ENCODE data around the gene NLRP6. TPM values are rescaled to one million over a fixed set of nuclear protein-coding genes. Genes with fewer than 3 reads are reported as not detected.
A peak's percentile ranks its signal among the peaks of the same experiment; 100 is the strongest.

Gene NLRP6
- total RNA-seq, 2 experiments from 2014 or later: 32.1 to 34.0 TPM

- Mint-ChIP-seq H3K36me3 (peaks cover 60% of the 10 kb centered on the region), H3K4me1 (peaks cover 32% of the 10 kb centered on the region), H3K27ac (peak overlapping the region; percentile 95), H3K9me3 (peaks cover 10% of the 10 kb centered on the region), H3K27me3 (no peaks in the 10 kb centered on the region), H3K4me3 (peak overlapping the region; percentile 89)
- peak; percentile 31 for ATAC-seq (ENCODE audit: low read depth)
- peak; percentile 69 for DNase-seq
- POLR2A ChIA-PET: interaction anchor here (0.7 to 16.3 kb wide), 16 partner anchors 9 to 136 kb away, joined by 3 to 336 read pairs (median 8); partner anchors contain the start of genes BET1L, IFITM1, IFITM2 and PGGHG
Observed at GRCh38 chr11:279966-280705, 1.9 kb downstream of the NLRP6 start.

- DNase-seq: peak; percentile 73
- Mint-ChIP-seq H3K27me3 (no peaks in the 10 kb centered on the region), H3K27ac (peak overlapping the region; percentile 95), H3K4me1 (peaks cover 38% of the 10 kb centered on the region), H3K36me3 (peaks cover 66% of the 10 kb centered on the region), H3K9me3 (peaks cover 9% of the 10 kb centered on the region), H3K4me3 (peak overlapping the region; percentile 89)
- POLR2A ChIA-PET: interaction anchor here (0.6 to 16.3 kb wide), 19 partner anchors 9 to 136 kb away, joined by 3 to 336 read pairs (median 5); partner anchors contain the start of genes BET1L, IFITM1, IFITM2 and PGGHG
- ATAC-seq (ENCODE audit: low read depth): peak; percentile 12
Observed at GRCh38 chr11:280706-281485, 2.7 kb downstream of the NLRP6 start.

DNA sequence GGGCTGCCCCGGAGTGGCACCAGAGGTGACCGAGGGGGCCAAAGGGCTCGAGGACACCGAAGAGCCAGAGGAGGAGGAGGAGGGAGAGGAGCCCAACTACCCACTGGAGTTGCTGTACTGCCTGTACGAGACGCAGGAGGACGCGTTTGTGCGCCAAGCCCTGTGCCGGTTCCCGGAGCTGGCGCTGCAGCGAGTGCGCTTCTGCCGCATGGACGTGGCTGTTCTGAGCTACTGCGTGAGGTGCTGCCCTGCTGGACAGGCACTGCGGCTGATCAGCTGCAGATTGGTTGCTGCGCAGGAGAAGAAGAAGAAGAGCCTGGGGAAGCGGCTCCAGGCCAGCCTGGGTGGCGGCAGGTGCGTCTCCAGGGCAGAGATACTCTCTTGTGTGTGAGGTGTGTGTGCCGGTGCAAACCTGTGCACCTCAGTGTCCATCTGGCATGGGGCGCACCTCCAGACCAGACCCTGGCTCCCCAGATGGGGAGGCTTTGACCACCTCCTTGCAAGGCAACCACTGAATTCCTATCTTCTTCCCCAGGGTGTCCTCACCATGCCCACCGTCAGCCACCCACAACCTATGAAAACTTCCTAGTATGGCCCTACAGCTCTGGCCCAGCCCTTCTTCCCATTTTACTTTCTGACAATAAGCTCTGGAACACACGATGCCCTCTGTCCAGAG is 3.4 kb downstream of the NLRP6 start:
- Mint-ChIP-seq H3K9me3 (peaks cover 5% of the 10 kb centered on the region), H3K4me3 (peak overlapping the region; percentile 89), H3K4me1 (peaks cover 38% of the 10 kb centered on the region), H3K27me3 (no peaks in the 10 kb centered on the region), H3K36me3 (peaks cover 59% of the 10 kb centered on the region), H3K27ac (peak overlapping the region; percentile 95)
- DNase-seq: no peak
- ATAC-seq (ENCODE audit: low read depth): no peak
- POLR2A ChIA-PET: interaction anchor here (0.6 to 16.3 kb wide), 17 partner anchors 8 to 82 kb away, joined by 3 to 336 read pairs (median 8); partner anchors contain the start of genes BET1L, IFITM1, IFITM2 and PGGHG

DNA sequence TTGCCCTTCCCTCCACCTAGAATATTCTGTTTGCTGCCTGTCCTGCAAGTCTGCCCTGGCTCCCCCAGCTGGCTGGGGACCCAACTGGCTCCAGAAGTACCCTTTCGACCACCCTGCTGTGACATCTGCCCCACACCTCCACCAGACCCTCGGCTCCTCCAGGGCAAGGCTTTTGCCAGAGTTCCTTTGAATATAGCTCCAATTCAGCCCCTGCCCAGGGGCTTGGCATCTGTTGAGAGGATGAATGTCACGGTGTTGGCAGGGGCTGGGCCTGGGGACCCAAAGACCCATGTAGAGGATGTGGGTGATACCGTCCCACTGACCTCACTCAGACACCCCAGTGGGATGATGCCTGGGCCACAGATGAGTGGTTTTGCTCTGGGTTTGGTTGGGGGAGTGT is 4.0 kb downstream of the NLRP6 start:
- peaks cover 41% of the 10 kb centered on the region for H3K4me1 Mint-ChIP-seq
- no peaks in the 10 kb centered on the region for H3K27me3 Mint-ChIP-seq
- peaks cover 1% of the 10 kb centered on the region for H3K9me3 Mint-ChIP-seq
- H3K4me3 Mint-ChIP-seq: peak overlapping the region; percentile 89
- ATAC-seq (ENCODE audit: low read depth) (no peak), DNase-seq (peak; percentile 47)
- peaks cover 55% of the 10 kb centered on the region for H3K36me3 Mint-ChIP-seq
- H3K27ac Mint-ChIP-seq: peak overlapping the region; percentile 95
- POLR2A ChIA-PET: interaction anchor here (0.8 to 16.3 kb wide), 15 partner anchors 8 to 75 kb away, joined by 3 to 336 read pairs (median 16); partner anchors contain the start of genes BET1L, IFITM1, IFITM2 and IFITM5

- POLR2A ChIA-PET: interaction anchor here (0.7 to 16.3 kb wide), 18 partner anchors 7 to 87 kb away, joined by 3 to 336 read pairs (median 6); partner anchors contain the start of genes BET1L, IFITM1, IFITM2 and IFITM5
- DNase-seq (peak; percentile 51), ATAC-seq (ENCODE audit: low read depth) (no peak)
- Mint-ChIP-seq H3K9me3 (no peaks in the 10 kb centered on the region), H3K4me1 (peaks cover 39% of the 10 kb centered on the region), H3K36me3 (peaks cover 54% of the 10 kb centered on the region), H3K27me3 (no peaks in the 10 kb centered on the region), H3K4me3 (peak overlapping the region; percentile 89), H3K27ac (peak overlapping the region; percentile 95)
Observed at GRCh38 chr11:282630-283360, 4.6 kb downstream of the NLRP6 start.

DNA sequence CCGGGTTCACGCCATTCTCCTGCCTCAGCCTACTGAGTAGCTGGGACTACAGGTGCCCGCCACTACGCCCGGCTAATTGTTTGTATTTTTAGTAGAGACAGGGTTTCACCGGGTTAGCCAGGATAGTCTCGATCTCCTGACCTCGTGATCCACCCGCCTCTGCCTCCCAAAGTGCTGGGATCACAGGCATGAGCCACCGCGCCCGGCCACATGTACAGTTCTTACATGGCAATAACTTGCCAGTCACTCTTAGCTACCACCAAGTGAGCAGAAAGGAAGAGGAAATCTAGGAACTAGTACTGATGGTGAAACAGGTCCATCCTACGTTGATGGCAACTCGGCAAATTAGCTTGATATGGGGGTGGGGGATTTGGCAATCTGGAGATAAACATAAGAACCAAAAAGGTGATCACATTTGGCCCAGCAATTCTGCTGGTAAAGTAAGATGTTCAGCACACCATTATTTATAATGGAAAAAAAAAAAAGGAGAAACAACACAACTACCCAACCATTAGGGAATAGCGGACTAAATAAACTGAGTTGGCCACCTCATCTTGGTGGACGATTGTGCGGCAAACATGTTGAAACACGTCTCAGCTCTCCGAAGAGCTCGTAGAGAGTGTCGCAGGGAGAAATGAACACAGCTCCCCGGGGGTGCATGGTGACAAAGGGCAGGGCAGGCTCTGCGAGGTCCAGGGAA is 5.3 kb downstream of the NLRP6 start:
- Mint-ChIP-seq H3K4me1 (peaks cover 33% of the 10 kb centered on the region), H3K27me3 (no peaks in the 10 kb centered on the region), H3K9me3 (no peaks in the 10 kb centered on the region), H3K4me3 (peak overlapping the region; percentile 89), H3K27ac (peak overlapping the region; percentile 95), H3K36me3 (peaks cover 54% of the 10 kb centered on the region)
- no peak for ATAC-seq (ENCODE audit: low read depth)
- POLR2A ChIA-PET: interaction anchor here (0.7 to 16.3 kb wide), 16 partner anchors 4 to 86 kb away, joined by 3 to 336 read pairs (median 8); partner anchors contain the start of genes BET1L, IFITM1, IFITM2 and IFITM5
- no peak for DNase-seq

DNA sequence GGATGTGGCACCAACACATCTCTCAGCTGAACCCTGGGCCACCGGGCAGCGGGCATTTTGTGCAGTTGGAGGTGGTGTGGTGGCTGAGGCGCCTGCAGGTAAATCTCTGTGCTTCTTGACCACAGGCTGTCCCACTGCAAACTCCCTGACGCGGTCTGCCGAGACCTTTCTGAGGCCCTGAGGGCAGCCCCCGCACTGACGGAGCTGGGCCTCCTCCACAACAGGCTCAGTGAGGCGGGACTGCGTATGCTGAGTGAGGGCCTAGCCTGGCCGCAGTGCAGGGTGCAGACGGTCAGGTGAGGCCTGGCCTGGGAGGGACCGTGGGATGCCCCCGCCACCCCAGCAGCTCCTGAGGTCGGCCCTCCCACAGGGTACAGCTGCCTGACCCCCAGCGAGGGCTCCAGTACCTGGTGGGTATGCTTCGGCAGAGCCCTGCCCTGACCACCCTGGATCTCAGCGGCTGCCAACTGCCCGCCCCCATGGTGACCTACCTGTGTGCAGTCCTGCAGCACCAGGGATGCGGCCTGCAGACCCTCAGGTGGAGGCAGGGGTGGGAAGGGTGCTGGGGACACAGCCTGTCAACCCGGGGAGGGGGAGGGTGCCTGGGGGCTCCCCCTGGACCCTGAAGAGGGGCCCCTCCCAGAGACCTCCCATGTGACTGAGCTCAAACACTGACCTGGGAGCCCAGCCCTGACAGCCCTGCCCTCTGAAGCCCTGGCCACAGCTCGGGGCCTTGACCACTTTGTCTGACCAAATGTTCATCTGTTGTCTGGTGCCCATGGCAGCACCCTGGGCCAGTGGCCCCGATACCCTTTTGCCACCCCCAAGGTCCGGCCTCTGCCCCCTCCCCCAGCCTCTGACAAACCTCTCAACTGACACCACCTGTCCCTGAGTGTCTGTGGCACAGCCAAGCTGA is 6.2 kb downstream of the NLRP6 start:
- DNase-seq: peak; percentile 43
- Mint-ChIP-seq H3K36me3 (peaks cover 51% of the 10 kb centered on the region), H3K4me3 (peak overlapping the region; percentile 89), H3K27ac (peak overlapping the region; percentile 98), H3K27me3 (no peaks in the 10 kb centered on the region), H3K4me1 (peaks cover 30% of the 10 kb centered on the region), H3K9me3 (no peaks in the 10 kb centered on the region)
- POLR2A ChIA-PET: interaction anchor here (0.9 to 16.3 kb wide), 14 partner anchors 5 to 77 kb away, joined by 3 to 336 read pairs (median 12); partner anchors contain the start of genes BET1L, IFITM1, IFITM2 and IFITM5
- ATAC-seq (ENCODE audit: low read depth): no peak

DNA sequence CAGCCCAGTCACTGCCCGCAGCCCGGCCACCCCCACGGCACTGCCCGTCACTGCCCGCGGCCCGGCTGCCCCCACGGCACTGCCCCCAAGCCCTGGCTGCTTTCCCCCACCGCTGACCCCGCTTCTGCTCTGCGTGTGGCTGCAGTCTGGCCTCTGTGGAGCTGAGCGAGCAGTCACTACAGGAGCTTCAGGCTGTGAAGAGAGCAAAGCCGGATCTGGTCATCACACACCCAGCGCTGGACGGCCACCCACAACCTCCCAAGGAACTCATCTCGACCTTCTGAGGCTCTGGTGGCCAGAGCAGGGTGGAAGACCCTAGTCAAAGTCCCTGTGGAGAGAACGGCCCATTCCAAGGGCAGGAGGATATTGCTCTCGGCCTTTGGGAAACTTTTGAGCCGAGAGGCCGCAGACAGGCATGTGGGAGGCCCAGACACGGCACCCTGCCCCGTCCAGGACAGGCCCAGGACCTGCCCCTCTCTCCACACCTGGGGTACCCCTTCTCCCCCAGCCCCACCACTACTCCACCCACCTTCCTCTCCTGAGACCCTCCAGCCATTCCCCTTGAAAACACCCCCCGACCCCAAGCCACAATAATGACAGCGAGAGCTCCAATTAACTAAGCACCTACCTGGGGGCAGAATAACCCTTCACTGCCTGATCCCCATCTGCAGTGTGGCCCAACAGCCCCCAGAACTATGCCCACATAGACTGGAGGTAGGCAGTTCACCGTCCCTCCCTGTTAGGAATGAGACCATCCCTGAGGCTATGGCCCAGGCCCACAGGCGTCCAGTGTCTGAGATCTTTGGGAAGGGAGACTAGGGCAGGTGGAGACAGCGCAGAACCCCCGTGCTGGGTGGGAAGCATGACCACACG is 7.0 kb downstream of the NLRP6 start:
- POLR2A ChIA-PET: interaction anchor here (1.1 to 16.3 kb wide), 11 partner anchors 5 to 78 kb away, joined by 3 to 336 read pairs (median 71); partner anchors contain the start of genes BET1L, IFITM1, IFITM5 and NLRP6
- H3K27ac Mint-ChIP-seq: peak overlapping the region; percentile 98
- peak overlapping the region; percentile 59 for H3K4me3 Mint-ChIP-seq
- DNase-seq (no peak), ATAC-seq (ENCODE audit: low read depth) (no peak)
- H3K9me3 Mint-ChIP-seq: no peaks in the 10 kb centered on the region
- peaks cover 31% of the 10 kb centered on the region for H3K4me1 Mint-ChIP-seq
- peaks cover 56% of the 10 kb centered on the region for H3K36me3 Mint-ChIP-seq
- no peaks in the 10 kb centered on the region for H3K27me3 Mint-ChIP-seq

DNA sequence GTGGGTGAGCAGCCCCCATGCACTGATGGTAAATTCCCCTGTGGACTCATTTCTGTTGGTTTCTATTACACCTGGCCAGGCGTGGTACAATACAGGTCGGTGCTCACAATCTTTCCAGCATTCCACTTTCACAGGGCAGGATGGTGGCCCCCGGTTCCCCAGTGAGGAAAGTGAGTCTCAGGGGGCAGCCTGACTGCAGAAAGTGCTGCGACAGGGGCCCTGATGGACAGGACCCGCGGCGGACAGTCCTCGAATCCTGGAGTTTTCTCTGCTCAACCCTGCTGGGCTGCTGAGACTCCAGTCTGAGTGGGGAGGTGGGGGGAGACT is 7.7 kb downstream of the NLRP6 start:
- POLR2A ChIA-PET: interaction anchor here (1.3 to 16.3 kb wide), 10 partner anchors 4 to 78 kb away, joined by 5 to 336 read pairs (median 57); partner anchors contain the start of genes BET1L, IFITM1, IFITM5 and NLRP6
- peak overlapping the region; percentile 90 for H3K4me3 Mint-ChIP-seq
- H3K36me3 Mint-ChIP-seq: peaks cover 59% of the 10 kb centered on the region
- H3K9me3 Mint-ChIP-seq: no peaks in the 10 kb centered on the region
- peak overlapping the region; percentile 98 for H3K27ac Mint-ChIP-seq
- DNase-seq (no peak), ATAC-seq (ENCODE audit: low read depth) (no peak)
- no peaks in the 10 kb centered on the region for H3K27me3 Mint-ChIP-seq
- H3K4me1 Mint-ChIP-seq: peaks cover 34% of the 10 kb centered on the region

Data from activated naive CD8-positive, alpha-beta T cell treated with anti-CD3 and anti-CD28 coated beads, Interleukin-2, amount 10 ng/mL, durations not matched to agents 7 days and 5 days (primary cell).